Measurements from ENCODE around the gene GSTM3.
A peak's percentile ranks its signal among the peaks of the same experiment; 100 is the strongest.

DNA sequence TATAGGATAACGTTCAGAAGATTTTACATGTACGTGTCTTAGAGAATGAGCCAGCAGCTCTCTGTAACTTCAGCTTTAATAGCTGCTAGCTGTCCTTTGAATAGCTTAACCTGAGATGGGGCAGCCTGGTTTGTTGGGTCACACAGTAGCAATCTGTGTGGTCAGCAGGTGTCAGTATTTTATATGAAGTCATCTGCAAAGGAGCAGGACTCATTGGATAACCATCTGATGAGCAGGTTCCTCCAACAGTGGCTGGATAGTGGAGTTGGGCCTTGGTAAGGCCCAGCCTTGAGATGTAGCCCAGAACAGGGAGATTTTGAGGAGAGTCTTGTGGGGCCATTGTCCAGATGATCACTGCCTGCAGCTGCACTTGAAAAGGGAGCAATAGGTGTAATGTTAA is 22.3 kb downstream of the GSTM3 start:
- TF ChIP-seq, protein P1, sequence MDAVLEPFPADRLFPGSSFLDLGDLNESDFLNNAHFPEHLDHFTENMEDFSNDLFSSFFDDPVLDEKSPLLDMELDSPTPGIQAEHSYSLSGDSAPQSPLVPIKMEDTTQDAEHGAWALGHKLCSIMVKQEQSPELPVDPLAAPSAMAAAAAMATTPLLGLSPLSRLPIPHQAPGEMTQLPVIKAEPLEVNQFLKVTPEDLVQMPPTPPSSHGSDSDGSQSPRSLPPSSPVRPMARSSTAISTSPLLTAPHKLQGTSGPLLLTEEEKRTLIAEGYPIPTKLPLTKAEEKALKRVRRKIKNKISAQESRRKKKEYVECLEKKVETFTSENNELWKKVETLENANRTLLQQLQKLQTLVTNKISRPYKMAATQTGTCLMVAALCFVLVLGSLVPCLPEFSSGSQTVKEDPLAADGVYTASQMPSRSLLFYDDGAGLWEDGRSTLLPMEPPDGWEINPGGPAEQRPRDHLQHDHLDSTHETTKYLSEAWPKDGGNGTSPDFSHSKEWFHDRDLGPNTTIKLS (IDR thresholded peaks at IDR 0.05; ENCODE audit: borderline replicate concordance, low read depth), result no peak
- TF ChIP-seq ETV6 (IDR thresholded peaks at IDR 0.05; ENCODE audit: borderline replicate concordance in 1 of 2, low read depth in 2 of 2, low read length in 1 of 2) (no peak), ETV6 (CRISPR knock-in tag; IDR thresholded peaks at IDR 0.05; ENCODE audit: borderline replicate concordance) (no peak), NFYB (IDR thresholded peaks at IDR 0.05; ENCODE audit: extremely low read depth, insufficient read length) (no peak), THRAP3 (IDR thresholded peaks at IDR 0.05; ENCODE audit: borderline replicate concordance) (no peak), CBX3 (IDR thresholded peaks at IDR 0.05; ENCODE audit: borderline replicate concordance in 1 of 2, low read length in 2 of 2) (no peak), ZNF445 (CRISPR knock-in tag; IDR thresholded peaks at IDR 0.05; ENCODE audit: low read depth) (no peak), SRF (CRISPR knock-in tag; IDR thresholded peaks at IDR 0.05) (no peak), SNRNP70 (optimal IDR thresholded peaks at IDR 0.05; ENCODE audit: low read depth, low read length) (no peak), FUS (optimal IDR thresholded peaks at IDR 0.05; ENCODE audit: low read depth, low read length) (no peak)
- TF ChIP-seq, protein P2, sequence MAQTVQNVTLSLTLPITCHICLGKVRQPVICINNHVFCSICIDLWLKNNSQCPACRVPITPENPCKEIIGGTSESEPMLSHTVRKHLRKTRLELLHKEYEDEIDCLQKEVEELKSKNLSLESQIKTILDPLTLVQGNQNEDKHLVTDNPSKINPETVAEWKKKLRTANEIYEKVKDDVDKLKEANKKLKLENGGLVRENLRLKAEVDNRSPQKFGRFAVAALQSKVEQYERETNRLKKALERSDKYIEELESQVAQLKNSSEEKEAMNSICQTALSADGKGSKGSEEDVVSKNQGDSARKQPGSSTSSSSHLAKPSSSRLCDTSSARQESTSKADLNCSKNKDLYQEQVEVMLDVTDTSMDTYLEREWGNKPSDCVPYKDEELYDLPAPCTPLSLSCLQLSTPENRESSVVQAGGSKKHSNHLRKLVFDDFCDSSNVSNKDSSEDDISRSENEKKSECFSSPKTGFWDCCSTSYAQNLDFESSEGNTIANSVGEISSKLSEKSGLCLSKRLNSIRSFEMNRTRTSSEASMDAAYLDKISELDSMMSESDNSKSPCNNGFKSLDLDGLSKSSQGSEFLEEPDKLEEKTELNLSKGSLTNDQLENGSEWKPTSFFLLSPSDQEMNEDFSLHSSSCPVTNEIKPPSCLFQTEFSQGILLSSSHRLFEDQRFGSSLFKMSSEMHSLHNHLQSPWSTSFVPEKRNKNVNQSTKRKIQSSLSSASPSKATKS (CRISPR knock-in tag; IDR thresholded peaks at IDR 0.05), result no peak
- TF ChIP-seq, protein P3, sequence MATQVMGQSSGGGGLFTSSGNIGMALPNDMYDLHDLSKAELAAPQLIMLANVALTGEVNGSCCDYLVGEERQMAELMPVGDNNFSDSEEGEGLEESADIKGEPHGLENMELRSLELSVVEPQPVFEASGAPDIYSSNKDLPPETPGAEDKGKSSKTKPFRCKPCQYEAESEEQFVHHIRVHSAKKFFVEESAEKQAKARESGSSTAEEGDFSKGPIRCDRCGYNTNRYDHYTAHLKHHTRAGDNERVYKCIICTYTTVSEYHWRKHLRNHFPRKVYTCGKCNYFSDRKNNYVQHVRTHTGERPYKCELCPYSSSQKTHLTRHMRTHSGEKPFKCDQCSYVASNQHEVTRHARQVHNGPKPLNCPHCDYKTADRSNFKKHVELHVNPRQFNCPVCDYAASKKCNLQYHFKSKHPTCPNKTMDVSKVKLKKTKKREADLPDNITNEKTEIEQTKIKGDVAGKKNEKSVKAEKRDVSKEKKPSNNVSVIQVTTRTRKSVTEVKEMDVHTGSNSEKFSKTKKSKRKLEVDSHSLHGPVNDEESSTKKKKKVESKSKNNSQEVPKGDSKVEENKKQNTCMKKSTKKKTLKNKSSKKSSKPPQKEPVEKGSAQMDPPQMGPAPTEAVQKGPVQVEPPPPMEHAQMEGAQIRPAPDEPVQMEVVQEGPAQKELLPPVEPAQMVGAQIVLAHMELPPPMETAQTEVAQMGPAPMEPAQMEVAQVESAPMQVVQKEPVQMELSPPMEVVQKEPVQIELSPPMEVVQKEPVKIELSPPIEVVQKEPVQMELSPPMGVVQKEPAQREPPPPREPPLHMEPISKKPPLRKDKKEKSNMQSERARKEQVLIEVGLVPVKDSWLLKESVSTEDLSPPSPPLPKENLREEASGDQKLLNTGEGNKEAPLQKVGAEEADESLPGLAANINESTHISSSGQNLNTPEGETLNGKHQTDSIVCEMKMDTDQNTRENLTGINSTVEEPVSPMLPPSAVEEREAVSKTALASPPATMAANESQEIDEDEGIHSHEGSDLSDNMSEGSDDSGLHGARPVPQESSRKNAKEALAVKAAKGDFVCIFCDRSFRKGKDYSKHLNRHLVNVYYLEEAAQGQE (IDR thresholded peaks at IDR 0.05; ENCODE audit: borderline replicate concordance), result peak; percentile 75; the same call in 1 of the 2 replicates
- TF ChIP-seq, protein P3 (CRISPR knock-in tag; IDR thresholded peaks at IDR 0.05; ENCODE audit: low read depth), result no peak
- TF ChIP-seq, protein P4, sequence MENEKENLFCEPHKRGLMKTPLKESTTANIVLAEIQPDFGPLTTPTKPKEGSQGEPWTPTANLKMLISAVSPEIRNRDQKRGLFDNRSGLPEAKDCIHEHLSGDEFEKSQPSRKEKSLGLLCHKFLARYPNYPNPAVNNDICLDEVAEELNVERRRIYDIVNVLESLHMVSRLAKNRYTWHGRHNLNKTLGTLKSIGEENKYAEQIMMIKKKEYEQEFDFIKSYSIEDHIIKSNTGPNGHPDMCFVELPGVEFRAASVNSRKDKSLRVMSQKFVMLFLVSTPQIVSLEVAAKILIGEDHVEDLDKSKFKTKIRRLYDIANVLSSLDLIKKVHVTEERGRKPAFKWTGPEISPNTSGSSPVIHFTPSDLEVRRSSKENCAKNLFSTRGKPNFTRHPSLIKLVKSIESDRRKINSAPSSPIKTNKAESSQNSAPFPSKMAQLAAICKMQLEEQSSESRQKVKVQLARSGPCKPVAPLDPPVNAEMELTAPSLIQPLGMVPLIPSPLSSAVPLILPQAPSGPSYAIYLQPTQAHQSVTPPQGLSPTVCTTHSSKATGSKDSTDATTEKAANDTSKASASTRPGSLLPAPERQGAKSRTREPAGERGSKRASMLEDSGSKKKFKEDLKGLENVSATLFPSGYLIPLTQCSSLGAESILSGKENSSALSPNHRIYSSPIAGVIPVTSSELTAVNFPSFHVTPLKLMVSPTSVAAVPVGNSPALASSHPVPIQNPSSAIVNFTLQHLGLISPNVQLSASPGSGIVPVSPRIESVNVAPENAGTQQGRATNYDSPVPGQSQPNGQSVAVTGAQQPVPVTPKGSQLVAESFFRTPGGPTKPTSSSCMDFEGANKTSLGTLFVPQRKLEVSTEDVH (IDR thresholded peaks at IDR 0.05; ENCODE audit: low read depth, partially characterized antibody), result no peak
- TF ChIP-seq, protein P5, sequence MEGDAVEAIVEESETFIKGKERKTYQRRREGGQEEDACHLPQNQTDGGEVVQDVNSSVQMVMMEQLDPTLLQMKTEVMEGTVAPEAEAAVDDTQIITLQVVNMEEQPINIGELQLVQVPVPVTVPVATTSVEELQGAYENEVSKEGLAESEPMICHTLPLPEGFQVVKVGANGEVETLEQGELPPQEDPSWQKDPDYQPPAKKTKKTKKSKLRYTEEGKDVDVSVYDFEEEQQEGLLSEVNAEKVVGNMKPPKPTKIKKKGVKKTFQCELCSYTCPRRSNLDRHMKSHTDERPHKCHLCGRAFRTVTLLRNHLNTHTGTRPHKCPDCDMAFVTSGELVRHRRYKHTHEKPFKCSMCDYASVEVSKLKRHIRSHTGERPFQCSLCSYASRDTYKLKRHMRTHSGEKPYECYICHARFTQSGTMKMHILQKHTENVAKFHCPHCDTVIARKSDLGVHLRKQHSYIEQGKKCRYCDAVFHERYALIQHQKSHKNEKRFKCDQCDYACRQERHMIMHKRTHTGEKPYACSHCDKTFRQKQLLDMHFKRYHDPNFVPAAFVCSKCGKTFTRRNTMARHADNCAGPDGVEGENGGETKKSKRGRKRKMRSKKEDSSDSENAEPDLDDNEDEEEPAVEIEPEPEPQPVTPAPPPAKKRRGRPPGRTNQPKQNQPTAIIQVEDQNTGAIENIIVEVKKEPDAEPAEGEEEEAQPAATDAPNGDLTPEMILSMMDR (IDR thresholded peaks at IDR 0.05 in 2 of 3, conservative IDR thresholded peaks at IDR 0.05 in 1 of 3; ENCODE audit: insufficient read depth in 2 of 3, low read depth in 1 of 3, low read length in 3 of 3), result peak; percentile 28 to 73 (median 43)
